Brain microvascular endothelial cell (primary cell): ENCODE results near the gene PRM1.

Source experiments
- DNase-seq: peaks from one replicate; pipeline ENCODE4 v3.0.0-alpha.2; 2020
- H3K27ac ChIP-seq: fragments of 250-450 bp; sonication (Bioruptor Pico); 2 replicates; pipeline ENCODE4 v1.5.1; 2020; ENCODE audit warnings: mild to moderate bottlenecking, moderate library complexity
- H3K27me3 ChIP-seq: fragments of 250-450 bp; sonication (Bioruptor Pico); replicated peaks from 2 replicates; pipeline ENCODE4 v1.5.1; 2020; ENCODE audit warnings: mild to moderate bottlenecking
- H3K36me3 ChIP-seq: fragments of 250-450 bp; sonication (Bioruptor Pico); replicated peaks from 2 replicates; pipeline ENCODE4 v1.5.1; 2020; ENCODE audit warnings: mild to moderate bottlenecking
- H3K4me3 ChIP-seq: 2 replicates; pipeline ENCODE4 v1.5.1; 2011; ENCODE audit warnings: low read depth, mild to moderate bottlenecking, control low read depth, low read length, moderate library complexity
- CTCF ChIP-seq: IDR thresholded peaks from 2 replicates; pipeline ENCODE4 v1.5.1; 2011; ENCODE audit warnings: low read depth, mild to moderate bottlenecking, moderate library complexity, low read length, control low read depth, inconsistent platforms; ENCODE audit errors: missing control alignments
- in situ Hi-C: cut with HindIII; loops from 2 replicates; pipeline ENCODE4 v1.10.0; 2017; ENCODE audit warnings: low sequenced_read_pairs, low pct_ligation_motif_present

Gene PRM1

GRCh38 chr16:11265124-11265523 is 16.0 kb downstream of the PRM1 start:
- TF ChIP-seq CTCF = no peak
- in situ Hi-C loops = no loop called here
- no peaks in the 10 kb centered on the region for H3K27me3 ChIP-seq

DNA sequence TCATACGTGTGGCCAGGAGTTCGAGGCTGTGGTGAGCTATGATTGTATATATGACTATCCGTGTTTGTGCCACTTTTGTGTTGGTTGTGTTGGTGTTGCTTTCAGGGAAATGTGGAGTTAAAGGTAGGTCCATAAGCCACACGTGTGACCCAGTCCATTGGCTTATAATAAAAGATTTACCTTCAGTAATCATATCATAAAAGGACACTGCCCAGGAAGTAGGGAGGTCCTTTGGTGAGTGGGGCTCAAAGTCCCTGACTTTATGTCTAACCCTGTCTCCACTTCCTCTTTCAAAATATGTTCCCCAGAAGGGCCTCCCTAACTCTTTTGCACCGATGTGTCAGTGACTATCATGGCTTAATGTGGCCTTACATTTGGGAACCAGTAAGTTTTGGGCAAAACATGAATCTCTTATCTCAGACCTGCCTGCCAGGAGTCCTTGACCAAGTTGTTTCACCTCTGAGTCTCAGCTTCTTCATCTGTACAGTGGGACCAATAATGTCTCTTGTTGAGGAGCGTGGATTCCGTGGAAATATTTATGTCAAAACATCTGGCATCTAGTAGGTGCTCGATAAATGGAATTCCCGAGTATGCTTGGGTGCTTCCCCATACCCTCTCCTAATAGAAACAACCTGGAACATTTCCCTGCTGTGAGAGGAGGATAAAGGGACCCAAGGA is 16.8 kb downstream of the PRM1 start:
- Histone ChIP-seq H3K4me3 (no peak overlapping the region), H3K27ac (no peak overlapping the region), H3K27me3 (no peaks in the 10 kb centered on the region), H3K36me3 (no peaks in the 10 kb centered on the region)
- no peak for DNase-seq
- no peak for TF ChIP-seq CTCF
- in situ Hi-C loops = no loop called here

More at GRCh38 chr16:11265124-11265523, 16.0 kb downstream of the PRM1 start:
- DNase-seq = no peak
- Histone ChIP-seq H3K27ac (no peak overlapping the region), H3K4me3 (no peak overlapping the region), H3K36me3 (no peaks in the 10 kb centered on the region)

DNA sequence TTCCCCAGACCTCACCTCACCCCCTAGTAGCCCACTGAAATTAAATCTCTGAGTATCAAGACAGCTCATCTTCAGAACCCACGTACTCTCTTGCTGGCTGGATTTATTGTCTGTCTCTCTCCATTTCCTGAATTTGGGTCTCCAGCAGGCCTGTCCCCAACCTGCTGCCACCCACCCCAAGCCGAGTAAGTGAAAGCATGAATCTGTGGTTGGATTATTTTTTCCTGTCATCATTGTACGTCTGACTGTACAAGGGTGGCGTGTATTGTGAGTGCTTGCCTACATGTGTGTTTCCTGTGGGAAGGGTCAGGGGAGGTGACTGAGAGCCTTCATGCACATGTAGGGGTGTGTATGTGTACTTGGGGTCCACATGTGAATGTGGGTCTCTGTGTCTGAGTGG is 17.4 kb downstream of the PRM1 start:
- no peak for DNase-seq
- Histone ChIP-seq H3K27me3 (no peaks in the 10 kb centered on the region), H3K27ac (no peak overlapping the region), H3K36me3 (no peaks in the 10 kb centered on the region), H3K4me3 (no peak overlapping the region)
- TF ChIP-seq CTCF = no peak
- in situ Hi-C loops = no loop called here

DNA sequence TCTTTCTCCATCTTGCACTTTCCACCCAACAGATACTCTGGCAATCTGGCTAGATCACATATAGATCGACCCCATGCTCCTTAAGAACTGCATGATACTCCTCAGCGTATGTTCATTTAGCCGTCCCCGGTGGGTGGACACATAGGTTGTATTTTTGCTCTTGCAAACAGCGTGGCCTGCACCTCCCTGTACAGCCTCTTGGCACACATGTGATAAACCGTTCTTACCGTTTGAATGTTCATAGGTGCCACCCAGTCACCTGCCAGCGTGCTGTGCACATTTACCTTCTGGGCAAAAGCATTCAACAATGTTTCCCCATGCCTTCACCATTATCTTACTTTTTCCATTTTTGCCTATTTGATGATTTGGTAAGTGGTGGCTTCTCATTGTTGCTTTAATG is 18.2 kb downstream of the PRM1 start:
- H3K27me3 ChIP-seq = no peaks in the 10 kb centered on the region
- in situ Hi-C loops = no loop called here
- DNase-seq = no peak
- TF ChIP-seq CTCF = no peak
- no peak overlapping the region for H3K4me3 ChIP-seq
- no peak overlapping the region for H3K27ac ChIP-seq
- no peaks in the 10 kb centered on the region for H3K36me3 ChIP-seq

GRCh38 chr16:11260596-11260966 is 20.5 kb downstream of the PRM1 start:
- no peak for TF ChIP-seq CTCF
- H3K36me3 ChIP-seq = no peaks in the 10 kb centered on the region
- H3K27ac ChIP-seq = no peak overlapping the region
- no peak overlapping the region for H3K4me3 ChIP-seq
- no peak for DNase-seq
- in situ Hi-C loops = no loop called here
- H3K27me3 ChIP-seq = no peaks in the 10 kb centered on the region
